Measurements from ENCODE around the gene TXNL4A.

Gene TXNL4A

DNA sequence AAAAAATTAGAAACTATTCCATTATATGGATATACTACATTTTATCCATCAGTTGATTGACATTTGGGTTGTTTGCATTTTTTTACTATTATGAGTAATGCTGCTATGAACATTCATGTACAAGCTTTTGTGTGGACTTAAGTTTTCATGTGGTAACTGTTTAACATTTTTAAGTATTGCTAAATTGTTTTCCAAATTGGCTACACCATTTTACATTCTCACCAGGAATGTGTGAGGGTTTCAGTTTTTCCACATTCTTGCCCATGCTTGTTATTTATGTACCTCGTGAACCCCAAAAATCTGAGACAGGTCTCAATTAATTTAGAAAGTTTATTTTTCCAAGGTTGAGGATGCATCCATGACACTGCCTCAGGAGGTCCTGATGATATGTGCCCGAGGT lies 3.1 kb upstream of the TXNL4A start:
- no peak for DNase-seq (ENCODE audit: low spot score)

DNA sequence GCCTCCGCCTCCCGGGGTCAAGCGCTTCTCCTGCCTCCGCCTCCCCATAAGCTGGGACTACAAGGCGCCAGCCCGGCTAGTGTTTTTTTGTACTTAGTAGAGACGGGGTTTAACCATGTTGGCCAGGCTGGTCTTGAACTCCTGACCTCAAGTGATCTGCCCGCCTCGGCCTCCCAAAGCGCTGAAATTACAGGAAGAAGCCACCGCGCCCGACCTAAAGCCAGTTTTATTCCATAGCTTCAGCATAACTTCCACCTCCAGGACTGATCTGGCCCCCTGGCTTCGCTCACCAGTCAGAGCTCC lies 783 bp upstream of the TXNL4A start:
- DNase-seq (ENCODE audit: low spot score) = no peak

DNA sequence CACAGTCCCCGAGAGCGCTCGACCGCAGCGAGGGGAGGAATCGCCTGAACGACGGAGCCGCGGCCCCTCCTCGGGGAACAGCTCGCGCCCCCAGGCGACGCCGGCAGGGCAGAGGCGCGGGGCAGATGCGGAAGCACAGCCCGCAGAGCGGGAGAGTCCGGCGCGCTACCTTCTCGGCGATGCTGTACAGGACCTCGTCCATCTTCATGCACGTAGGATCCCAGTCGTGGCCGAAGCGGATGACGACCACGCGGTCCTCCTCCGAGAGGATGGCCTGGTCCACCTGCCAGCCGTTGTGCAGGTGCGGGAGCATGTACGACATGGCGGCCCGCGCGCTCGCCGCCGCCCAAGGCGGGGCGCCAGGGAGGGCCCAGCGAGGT lies 302 bp downstream of the TXNL4A start:
- DNase-seq (ENCODE audit: low spot score) = peak; percentile 62

DNA sequence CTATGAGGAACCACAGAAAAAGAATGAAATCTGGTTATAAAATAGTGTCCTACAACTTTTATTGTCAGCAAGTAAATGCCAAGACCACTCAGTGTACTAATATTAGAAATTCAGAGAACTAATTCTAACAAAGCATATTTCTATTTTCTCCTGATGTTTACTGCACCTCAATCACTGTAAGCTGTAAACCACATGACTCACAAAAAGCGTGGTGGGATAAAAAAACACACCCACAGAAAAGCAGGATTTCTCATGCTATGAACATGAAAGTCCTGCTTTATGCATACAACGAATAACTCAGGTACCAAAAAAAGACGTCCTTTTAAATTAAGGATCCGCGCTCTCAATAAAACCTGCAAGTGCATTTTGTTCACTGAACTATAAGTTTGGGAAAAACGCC lies 797 bp downstream of the TXNL4A start:
- peak; percentile 43 for DNase-seq (ENCODE audit: low spot score)

DNA sequence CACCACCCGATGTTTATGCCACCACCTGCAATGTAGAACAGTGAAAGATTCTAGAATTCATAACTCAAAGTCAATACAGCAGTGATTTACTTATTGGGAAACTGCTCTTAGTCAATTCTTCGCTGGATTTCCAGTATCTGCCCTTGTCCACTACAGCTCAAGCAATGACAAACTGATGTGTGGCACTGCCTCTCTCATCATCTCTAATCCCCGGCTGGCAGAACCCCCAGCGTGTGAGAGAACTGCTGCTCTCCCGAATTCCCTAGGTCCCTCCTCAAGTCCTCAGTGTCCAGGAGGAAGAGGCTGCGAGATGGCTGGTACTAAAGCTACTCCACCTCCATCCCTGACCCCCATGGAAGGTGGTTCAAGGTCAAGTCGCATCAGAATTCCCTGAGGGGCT lies 1.6 kb downstream of the TXNL4A start:
- peak; percentile 21 for DNase-seq (ENCODE audit: low spot score)

DNA sequence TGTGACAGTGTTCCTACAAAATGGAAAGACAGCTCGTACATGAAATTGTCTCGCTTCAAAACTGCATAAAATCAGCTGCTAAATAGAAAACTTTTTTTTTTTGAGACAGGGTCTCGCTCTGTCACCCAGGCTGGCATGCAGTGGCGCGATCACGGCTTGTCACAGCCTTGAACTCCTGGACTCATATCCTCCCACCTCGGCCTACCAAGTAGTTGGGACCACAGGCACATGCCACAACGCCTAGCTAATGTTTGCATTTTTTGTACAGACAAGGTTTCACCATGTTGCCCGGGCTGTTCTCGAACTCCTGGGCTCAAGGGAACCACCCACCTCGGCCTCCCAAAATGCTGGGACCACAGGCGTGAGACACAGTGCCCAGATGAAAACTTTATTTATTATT lies 3.2 kb downstream of the TXNL4A start:
- DNase-seq (ENCODE audit: low spot score) = no peak

DNA sequence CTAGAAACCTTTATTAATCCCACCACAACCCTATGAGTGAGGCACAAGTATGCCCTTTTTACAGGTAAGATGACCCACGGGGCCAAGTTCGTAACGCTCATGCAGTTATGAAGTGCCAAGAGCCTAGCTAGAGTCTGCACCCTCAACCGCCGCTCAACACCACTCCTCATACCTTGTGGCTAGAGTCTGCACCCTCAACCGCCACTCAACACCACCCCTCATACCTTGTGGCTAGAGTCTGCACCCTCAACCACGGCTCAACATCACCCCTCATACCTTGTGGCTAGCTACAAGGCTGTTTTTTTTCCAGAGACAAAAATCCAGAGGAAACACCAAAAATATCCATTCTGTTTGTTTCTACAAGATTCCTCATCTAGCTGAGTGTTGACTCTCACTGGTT lies 4.6 kb downstream of the TXNL4A start:
- no peak for DNase-seq (ENCODE audit: low spot score)

DNA sequence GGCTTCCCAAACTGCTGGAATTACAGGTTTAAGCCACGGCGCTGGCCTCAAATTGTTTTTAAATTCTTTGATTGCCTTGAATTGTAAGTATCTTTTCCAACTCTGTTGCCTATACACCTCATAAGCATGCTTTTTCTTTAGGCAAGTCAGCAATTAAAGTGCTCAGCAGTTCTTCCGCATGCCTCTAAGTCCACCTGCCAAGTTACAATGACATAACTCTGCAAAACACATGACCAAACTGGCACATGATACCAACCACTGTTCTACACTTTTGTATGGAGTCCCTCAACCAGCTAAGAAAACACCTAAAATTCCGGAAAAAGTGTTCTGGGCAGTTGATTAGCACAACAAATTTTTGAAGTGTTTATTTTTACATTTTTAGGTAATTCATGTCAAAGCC lies 5.1 kb downstream of the TXNL4A start:
- no peak for DNase-seq (ENCODE audit: low spot score)

DNA sequence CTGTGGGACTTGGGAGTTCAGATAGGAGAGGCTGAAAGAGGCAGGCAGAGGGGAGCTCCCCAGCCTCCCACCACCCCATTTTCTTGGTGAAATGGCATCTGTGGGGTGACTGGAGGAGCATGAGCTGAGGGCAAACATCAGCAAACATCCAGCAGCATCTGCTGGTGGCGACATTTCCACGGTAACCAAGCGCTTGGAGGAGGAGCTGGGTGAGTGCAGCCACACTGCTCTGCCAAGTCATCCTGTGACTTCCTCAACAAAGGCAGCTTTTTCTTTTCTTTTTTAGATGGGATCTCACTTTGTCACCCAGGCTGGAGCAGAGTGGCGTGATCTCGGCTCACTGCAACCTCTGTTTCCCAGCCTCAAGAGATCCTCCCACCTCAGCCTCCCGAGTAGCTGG lies 5.6 kb downstream of the TXNL4A start:
- no peak for DNase-seq (ENCODE audit: low spot score)

DNA sequence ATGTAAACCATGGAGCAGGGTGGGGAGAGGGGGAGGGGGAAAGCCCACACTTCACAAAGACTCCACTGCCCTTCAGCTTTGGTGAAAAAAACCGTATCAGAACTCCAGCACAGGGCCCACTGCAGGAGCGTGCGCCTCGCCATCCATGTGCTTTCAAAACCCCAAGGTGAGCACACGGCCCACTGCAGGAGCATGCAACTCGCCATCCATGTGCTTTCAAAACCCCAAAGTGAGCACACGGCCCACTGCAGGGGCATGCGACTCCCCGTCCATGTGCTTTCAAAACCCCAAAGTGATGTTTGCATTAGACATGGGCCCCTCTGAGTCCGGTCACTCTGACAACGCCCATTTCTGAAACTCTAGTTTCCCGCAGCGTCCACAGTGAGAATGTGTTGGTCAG lies 7.8 kb downstream of the TXNL4A start:
- DNase-seq (ENCODE audit: low spot score) = no peak

DNA sequence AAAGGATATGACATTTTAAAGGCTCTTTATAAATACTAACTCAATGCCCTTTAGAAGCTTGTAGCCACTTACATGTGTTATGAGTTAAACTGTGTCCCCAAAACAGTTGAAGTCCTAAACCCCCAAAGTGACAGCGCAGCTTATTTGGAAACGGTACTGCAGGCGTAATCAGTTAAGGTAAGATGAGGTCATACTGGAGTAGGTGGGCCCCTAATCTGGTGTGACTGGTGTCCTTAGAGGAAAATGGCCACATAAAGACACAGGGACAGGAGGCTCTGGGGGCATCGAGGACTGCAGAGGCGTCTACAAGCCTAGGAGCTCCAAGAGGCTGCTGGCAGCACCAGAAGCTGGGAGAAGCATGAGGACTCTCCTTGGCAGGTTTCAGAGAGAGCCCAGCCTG lies 8.5 kb downstream of the TXNL4A start:
- DNase-seq (ENCODE audit: low spot score) = no peak

DNA sequence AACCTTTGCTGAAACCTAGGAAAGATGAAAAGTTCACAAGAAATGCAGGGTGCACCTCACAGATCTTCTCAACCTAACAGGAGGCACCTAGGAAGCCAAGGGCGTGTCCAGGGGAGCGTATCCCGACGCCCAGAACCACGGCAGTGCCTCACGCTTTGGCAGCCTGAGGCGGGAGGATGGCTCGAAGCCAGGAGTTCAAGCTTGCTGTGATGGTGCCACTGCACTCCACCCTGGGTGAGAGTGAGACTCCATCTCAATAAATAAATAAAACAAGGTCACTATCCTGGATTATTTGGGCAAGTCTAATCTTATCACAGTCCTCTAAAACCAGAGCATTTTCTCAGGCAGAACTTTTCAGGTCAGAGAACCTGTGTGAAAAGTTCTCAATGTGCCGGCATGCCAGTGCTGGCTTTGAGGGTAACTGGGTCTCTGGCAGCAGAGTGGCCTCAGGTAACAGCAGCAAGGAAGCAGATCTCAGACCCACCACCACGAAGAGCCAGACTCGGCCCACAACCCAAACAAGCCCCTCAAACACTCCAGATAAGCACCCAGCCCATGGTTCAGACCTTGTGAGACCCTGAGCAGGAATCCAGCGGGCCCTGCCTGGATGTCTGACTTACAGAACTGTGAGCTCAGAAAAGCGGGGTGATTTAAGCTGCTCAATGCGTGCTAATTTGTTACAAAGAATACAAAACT lies 12.2 kb downstream of the TXNL4A start:
- no peak for DNase-seq (ENCODE audit: low spot score)

DNA sequence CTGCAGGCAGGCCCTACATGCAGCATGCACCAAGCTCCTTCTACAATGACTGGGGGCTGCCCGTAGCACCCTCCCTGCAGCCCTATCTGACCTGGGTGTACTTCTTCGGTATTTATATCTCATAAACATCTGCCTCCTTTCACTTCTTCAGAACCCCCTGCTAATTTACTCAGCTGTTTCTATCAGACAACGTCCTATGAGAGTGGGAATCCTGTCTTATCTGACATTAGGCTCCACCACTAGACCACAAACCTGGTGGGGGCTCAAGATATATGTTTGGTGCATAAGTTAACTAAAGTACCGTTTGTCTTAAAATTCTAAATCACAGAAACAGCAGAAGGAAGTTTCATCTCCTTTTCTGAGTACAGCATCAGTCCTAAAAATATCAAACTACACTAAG lies 13.3 kb downstream of the TXNL4A start:
- no peak for DNase-seq (ENCODE audit: low spot score)

DNA sequence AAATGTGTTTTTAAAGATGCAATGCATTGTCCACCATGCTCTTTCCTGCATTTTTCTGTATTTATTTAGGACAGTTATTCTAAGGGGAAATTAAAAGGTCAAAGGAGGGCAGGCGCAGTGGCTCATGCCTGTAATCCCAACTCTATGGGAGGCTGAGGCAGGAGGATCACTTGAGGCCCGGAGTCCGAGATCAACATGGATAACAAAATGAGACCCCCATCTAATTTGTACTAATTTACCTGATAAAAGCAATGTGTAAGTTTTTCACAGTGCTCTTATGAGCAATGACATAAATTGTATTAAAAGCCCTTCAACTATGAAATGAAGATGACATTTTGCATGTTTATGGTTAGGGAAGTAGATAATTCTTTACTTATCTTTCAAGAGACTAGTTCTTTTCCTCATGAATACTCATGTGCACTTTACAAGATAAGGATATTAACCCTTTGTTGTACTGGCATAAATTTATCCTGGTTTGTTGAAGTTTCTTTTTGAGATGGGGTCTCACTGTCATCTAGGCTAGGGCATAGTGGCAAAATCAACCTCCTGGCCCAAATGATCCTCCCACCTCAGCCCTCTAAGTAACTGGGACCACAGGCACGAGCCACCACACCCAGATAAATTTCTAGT lies 14.2 kb downstream of the TXNL4A start:
- DNase-seq (ENCODE audit: low spot score) = no peak

DNA sequence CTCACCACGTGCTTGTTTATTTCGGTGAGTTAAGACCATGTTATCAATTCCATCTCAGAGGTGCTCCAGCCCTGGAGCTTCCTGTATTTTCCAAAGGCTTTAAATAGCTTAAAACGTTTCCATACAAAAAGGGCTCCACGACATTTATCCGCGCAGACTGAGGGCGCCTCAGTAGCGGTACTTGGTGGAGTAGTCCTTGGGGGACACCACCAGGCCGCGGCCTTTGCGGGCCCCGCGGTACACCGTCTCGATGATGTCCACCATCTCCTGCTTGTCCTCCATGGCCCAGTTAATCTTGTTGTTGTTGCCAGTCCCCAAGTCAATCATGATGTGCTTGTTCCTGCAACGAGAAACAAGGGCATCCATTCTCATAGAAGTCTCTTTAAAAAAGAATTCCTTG lies 14.8 kb downstream of the TXNL4A start:
- no peak for DNase-seq (ENCODE audit: low spot score)

DNA sequence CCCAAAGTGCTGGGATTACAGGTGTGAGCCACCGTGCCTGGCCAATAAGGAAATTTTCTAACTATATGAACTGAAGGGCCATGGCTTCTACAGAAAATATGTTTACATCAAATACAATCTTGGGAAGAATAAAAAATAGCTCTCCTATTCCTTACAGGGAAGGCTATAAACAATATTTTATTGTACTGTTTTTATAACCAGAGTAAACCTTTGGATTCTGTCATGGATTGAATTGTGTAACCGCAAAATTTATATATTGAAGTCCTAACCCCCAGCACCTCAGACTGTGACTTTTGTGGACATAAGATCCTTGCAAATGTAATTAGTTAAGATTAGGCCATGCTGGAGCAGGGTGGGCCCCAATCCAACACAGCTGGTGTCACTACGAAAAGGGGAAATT lies 15.6 kb downstream of the TXNL4A start:
- DNase-seq (ENCODE audit: low spot score) = no peak

DNA sequence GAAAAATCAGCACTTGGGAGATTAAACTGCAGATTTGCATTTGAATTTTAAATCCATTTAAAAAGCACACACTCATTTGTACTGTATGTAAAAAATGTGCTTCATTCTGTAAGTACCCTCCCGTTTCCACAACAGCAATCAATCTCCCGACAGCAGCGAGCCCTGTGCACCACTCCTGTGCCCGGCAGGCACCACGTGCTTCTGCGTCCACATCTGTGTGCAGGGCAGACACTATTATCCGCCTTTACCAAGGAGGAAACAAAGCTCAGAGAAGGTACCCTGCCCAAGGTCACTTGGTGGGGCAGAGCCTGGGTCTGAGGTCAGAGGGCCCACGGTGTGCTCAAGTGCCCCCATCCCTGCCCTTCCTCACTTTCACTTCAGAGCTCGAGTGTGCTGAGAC lies 16.4 kb downstream of the TXNL4A start:
- DNase-seq (ENCODE audit: low spot score) = no peak

DNA sequence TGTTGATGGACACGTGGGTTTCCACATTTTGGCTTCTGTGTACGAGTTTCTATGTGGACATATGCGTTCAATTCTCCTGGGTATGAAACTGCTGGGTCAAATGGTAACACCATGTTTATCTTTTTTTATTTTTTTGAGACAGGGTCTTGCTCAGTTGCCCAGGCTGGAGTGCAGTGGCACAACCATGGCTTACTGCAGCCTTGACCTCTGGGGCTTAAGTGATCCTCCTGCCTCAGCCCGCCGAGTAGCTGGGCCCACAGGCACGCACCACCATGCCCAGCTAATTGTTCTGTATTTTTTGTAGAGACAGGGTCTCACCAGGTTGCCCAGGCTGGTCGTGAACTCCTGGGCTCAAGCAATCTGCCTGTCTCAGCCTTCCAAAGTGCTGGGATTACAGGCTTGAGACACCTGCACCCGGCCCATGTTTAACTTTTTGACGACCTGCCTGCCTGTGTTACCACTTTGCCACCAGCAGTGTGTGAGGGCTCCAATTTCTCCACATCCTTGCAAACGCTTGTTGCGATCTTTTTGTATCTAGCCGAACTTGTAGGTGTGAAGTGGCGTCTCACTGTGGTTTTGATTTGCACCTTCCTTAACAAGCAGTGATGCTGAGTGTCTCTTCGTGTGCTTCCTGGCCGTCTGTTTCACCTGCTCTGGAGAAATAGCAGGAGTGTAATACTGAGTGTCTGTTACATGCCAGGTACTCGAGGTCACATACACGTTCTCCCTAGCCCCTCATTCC lies 17.0 kb downstream of the TXNL4A start:
- no peak for DNase-seq (ENCODE audit: low spot score)

DNA sequence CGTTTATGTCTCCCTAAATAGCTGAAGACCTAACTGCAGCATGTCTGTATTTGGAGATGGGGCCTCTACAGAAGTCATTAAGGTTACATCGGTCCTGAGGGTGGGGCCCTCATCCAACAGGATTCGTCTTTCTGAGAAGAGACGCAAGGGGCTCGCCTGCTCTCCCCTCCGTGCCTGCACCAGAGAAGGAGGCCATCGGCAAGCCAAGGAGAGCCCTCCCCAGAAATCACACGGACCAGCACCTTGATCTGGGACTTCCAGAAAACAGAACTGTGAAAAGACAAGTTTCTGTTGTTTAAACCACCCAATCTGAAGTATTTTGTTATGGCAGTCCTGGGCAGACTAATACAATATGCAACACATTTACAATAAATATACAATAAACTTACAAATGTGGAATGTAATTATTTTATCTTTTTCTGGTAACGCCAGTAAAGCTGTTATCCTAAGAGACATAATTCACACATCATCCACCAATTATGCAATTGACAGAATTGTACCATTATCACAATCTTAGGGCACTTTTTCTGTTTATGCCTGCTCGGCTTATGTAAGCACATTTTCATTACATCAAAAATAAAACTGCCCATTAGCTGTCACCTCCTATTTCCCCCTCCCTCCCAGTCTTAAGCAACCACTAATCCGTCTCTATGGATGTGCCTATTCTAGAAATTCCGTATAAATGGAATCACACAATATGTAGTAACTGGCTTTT lies 17.8 kb downstream of the TXNL4A start:
- no peak for DNase-seq (ENCODE audit: low spot score)

DNA sequence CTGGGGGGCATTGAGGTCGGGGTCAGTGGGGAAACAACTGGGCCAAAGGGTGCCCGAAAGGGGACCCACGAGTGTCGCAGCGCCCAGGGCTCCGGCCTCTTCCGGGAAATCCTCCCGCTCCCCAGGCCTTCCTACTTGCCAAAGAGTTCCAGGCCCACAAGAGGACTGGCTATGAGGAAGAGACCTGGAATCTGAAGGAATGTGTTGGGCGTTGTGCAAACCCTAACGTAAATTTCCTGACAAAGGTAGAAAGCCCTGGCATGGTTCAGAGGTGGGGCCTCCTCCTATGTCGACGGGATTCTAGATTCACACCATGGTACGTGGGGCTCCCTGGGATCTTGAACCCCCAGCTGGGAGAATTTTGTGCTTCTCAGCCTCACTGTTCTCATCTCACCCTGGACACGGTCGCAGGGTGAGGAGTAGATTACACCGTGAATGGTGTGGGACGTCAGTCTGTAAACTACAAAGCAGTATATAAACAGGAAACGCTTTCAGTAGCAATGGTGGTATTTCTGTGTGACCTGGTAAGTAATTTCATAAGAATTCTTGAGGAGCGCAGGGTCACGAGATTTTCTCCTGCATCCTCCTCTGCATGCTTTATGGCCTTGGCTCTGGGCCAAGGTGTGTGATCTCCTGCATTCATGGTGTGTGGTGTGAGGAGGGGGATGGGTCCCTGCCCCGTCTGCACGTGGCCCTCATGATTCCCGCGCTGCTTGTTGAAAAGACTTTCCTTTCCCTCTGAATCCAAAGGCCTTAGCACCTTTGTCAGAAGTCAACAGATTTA lies 23.1 kb downstream of the TXNL4A start:
- peak; percentile 71 for DNase-seq (ENCODE audit: low spot score)

DNA sequence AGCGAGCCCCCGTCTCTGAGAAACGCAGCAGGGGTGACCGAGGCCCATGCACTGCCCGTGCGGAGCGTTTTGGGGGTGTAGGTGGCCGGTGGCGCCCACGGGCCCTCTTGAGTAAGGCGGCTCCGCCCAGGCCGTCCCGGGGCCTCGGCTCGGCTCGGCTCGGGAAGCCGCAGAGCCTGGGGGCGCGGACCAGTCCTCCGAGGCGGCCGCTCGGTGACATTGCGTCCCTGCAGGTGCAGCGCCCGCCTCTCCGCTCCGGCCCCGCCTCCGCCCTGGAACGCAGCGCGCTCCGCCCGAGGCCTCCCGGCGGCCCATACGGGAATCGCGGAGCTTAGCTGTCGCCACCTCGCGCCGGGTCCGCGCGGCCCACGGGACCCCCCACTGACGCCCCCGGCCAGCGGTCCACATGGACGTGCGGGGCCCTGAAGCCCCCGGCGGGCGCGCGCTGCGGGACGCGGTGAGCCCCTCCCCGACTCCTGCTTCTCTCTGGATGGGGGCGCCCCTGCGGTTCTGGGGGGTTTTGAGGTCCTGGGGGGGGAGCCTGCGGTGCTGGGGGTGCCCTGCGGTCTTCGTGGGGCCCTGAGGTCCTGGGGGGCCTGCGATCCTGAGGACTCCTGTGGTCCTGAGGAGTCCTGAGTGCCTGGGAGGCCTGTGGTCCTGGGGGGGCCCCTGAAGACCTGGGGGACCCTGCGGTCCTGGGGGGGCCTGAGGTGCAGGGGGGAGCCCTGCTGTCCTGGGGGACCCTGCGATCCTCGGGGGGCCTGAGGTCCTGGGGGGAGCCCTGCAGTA lies 23.8 kb downstream of the TXNL4A start, which contains the start of gene HSBP1L1:
TSS of gene HSBP1L1 (plus strand) at position 314 of the 789 bp plus-strand sequence. CDS start at position 407, 93 bp downstream.
- DNase-seq (ENCODE audit: low spot score) = peak; percentile 68

All from hepatic stellate cell (primary cell).